ENCODE measurements around the gene JDP2. TPM values are rescaled to one million over a fixed set of nuclear protein-coding genes. Genes with fewer than 3 reads are reported as not detected.

JDP2 gene
- total RNA-seq, 1 donor from 2014 or later, result 58.0 TPM

GRCh38 chr14:75452324-75452723 lies 24.5 kb downstream of the JDP2 start:
- H3K27me3 ChIP-seq, result no peaks in the 10 kb centered on the region
- H3K36me3 ChIP-seq, result peaks cover 6% of the 10 kb centered on the region
- intact Hi-C loops (cut with DNase I), result no loop called here
- TF ChIP-seq, protein P1, sequence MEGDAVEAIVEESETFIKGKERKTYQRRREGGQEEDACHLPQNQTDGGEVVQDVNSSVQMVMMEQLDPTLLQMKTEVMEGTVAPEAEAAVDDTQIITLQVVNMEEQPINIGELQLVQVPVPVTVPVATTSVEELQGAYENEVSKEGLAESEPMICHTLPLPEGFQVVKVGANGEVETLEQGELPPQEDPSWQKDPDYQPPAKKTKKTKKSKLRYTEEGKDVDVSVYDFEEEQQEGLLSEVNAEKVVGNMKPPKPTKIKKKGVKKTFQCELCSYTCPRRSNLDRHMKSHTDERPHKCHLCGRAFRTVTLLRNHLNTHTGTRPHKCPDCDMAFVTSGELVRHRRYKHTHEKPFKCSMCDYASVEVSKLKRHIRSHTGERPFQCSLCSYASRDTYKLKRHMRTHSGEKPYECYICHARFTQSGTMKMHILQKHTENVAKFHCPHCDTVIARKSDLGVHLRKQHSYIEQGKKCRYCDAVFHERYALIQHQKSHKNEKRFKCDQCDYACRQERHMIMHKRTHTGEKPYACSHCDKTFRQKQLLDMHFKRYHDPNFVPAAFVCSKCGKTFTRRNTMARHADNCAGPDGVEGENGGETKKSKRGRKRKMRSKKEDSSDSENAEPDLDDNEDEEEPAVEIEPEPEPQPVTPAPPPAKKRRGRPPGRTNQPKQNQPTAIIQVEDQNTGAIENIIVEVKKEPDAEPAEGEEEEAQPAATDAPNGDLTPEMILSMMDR (IDR thresholded peaks at IDR 0.05), result no peak
- peak overlapping the region; percentile 75 for H3K27ac ChIP-seq
- H3K4me3 ChIP-seq, result no peak overlapping the region
- ATAC-seq (no peak), DNase-seq (no peak)
- H3K9me3 ChIP-seq, result no peaks in the 10 kb centered on the region
- H3K4me1 ChIP-seq, result peaks cover 57% of the 10 kb centered on the region

DNA sequence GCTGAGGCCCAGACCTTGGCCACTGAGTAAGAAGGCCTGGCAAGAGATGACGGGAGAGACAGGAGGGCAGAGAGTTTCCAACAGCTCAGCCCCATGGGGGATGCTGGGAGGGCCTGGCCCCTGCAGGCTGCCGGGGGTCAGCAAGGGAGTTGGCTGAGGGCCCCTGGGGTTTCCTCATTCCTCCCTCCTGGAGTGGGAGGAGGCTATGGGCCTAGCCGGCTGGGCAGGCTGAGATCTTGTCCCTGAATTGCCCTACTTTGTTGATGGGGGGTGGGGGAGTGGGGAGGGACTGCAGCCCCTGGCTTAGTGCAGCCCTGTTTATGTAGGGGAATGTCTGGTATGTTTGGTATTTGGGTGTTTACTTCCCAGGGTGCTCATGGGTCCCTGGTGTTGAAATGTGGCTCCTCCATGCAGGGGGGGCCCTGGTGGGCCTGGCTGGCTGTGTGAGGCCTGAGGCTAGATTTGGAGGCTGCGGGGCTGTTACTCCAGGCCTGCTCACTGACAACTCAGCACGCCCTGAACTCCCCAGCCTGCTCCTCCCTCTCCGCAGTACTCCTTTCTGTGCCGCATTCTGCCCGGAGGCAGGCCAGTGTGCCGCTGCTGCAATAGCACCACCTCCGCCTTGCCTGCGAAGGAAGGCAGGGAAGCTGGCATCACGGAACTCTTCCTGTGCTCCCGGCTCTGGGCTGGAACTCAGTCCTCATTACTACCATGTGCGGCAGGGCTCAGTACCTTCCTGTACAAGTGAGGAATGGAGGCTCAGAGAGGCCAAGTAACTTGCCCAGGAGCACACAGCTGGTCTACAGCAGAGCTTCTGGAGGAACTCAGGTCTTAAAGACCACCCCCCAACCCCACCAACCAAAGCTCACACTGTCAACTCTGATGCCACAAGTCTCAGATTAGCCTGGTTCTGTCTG lies 25.3 kb downstream of the JDP2 start:
- no peak overlapping the region for H3K4me3 ChIP-seq
- TF ChIP-seq, protein P1 (IDR thresholded peaks at IDR 0.05), result no peak
- no peaks in the 10 kb centered on the region for H3K9me3 ChIP-seq
- peaks cover 6% of the 10 kb centered on the region for H3K36me3 ChIP-seq
- intact Hi-C loops (cut with DNase I), result no loop called here
- DNase-seq, result peak; percentile 77
- H3K4me1 ChIP-seq, result peaks cover 57% of the 10 kb centered on the region
- no peaks in the 10 kb centered on the region for H3K27me3 ChIP-seq
- peak; percentile 80 for ATAC-seq
- H3K27ac ChIP-seq, result peak overlapping the region; percentile 75

DNA sequence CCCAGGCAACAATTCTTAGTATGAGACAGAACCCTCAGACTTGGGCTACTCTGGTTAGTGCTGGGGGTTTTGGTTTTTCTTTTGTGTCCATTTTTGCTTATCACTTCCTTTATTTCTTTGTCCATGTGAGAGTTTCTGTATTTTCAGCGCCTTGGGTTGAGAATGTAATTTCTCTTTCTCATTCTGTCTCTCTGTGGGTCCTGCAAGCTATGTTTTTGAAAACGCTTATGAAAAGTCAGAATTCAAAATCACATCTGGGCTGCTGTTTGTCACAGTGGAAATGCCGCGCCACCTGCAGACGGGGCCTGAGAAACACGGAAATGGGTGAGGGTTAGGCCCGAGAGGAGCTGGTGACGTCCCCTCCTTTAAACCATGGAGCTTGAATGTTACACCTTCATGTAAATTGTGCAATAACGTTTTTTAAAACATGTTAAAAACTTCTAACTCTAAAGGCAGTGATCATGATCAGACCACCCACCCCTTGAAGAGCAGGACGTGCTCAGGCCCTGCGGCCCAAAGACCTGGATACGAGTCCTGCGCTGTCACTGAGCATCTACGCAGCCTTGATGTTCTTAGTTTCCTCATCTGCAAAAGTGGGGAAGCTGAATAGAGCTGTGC lies 26.1 kb downstream of the JDP2 start:
- H3K27ac ChIP-seq, result peak overlapping the region; percentile 75
- DNase-seq, result no peak
- intact Hi-C loops (cut with DNase I), result no loop called here
- ATAC-seq, result no peak
- peaks cover 6% of the 10 kb centered on the region for H3K36me3 ChIP-seq
- no peak overlapping the region for H3K4me3 ChIP-seq
- no peaks in the 10 kb centered on the region for H3K9me3 ChIP-seq
- H3K27me3 ChIP-seq, result no peaks in the 10 kb centered on the region
- TF ChIP-seq, protein P1 (IDR thresholded peaks at IDR 0.05), result no peak
- peaks cover 55% of the 10 kb centered on the region for H3K4me1 ChIP-seq

DNA sequence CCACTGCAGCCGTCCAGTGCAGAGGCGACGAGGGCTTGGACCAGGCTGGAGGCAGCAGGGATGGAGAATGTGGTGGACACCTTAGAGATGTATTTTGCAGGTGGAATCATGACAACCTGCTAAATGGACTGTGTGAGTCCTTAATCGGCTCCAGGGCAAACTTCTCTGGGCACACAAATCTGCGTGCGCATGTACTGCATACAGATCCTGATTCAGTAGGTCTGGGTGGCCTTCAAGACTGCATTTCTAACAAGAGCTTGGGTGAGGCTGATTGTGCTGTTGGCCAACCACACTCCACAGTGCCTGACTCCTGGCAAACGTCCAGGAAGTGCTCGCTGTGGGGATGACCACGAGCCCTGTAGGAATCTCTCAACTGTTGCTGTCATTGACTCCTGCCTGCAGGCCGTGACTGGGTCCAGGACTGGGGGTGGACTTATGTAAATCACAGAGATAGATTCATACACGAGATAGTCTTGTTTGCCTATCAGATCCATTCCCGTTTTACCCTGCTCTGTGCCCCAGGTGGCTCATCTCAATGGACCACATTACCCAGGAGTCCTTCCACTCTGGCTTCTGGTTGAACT lies 27.2 kb downstream of the JDP2 start:
- Histone ChIP-seq H3K27me3 (no peaks in the 10 kb centered on the region), H3K4me1 (peaks cover 51% of the 10 kb centered on the region), H3K9me3 (no peaks in the 10 kb centered on the region), H3K27ac (no peak overlapping the region), H3K36me3 (peaks cover 8% of the 10 kb centered on the region), H3K4me3 (no peak overlapping the region)
- TF ChIP-seq, protein P1 (IDR thresholded peaks at IDR 0.05), result no peak
- ATAC-seq, result peak; percentile 26
- intact Hi-C loops (cut with DNase I), result no loop called here
- DNase-seq, result peak; percentile 79

- Histone ChIP-seq H3K9me3 (no peaks in the 10 kb centered on the region), H3K4me3 (no peak overlapping the region), H3K4me1 (peaks cover 49% of the 10 kb centered on the region), H3K36me3 (peaks cover 21% of the 10 kb centered on the region), H3K27ac (no peak overlapping the region), H3K27me3 (no peaks in the 10 kb centered on the region)
- TF ChIP-seq, protein P1 (IDR thresholded peaks at IDR 0.05), result no peak
- DNase-seq (no peak), ATAC-seq (no peak)
- intact Hi-C loops (cut with DNase I), result no loop called here
Measured at GRCh38 chr14:75456069-75456996, 28.5 kb downstream of the JDP2 start.

Measured in upper lobe of right lung (tissue), 1 donor.